Stomach smooth muscle (tissue), 2 donors: Measurements from ENCODE around the gene PTPRB.

Experiments
- H3K27ac ChIP-seq: one replicate; pipeline ENCODE4 v1.7.0; 2013; ENCODE audit warnings: mild to moderate bottlenecking, low read length, inconsistent platforms
- H3K27me3 ChIP-seq, 2 donors: one replicate each; pipeline ENCODE4 v1.7.0; 2013; ENCODE audit warnings: low read length in 2 of 2; ENCODE audit not compliant: insufficient read depth in 2 of 2, control insufficient read depth in 1 of 2
- H3K36me3 ChIP-seq, 2 donors: one replicate each; pipeline ENCODE4 v1.7.0; 2013; ENCODE audit warnings: low read length in 2 of 2; ENCODE audit not compliant: control insufficient read depth in 2 of 2, insufficient read depth in 2 of 2
- H3K4me1 ChIP-seq: one replicate; pipeline ENCODE4 v1.7.0; 2013; ENCODE audit warnings: low read length; ENCODE audit not compliant: control insufficient read depth, insufficient read depth
- H3K4me3 ChIP-seq, 2 donors: one replicate each; pipeline ENCODE4 v1.7.0; 2013; ENCODE audit warnings: low read length in 2 of 2
- H3K9ac ChIP-seq, 2 donors: one replicate each; pipeline ENCODE4 v1.7.0; 2013; ENCODE audit warnings: low read length in 2 of 2, mild to moderate bottlenecking in 1 of 2
- H3K9me3 ChIP-seq, 2 donors: one replicate each; pipeline ENCODE4 v1.7.0; 2013; ENCODE audit warnings: low read length in 2 of 2; ENCODE audit not compliant: control insufficient read depth in 2 of 2
- donor health status: healthy.
- donor health status: Pancreatic carcinoma.

Gene PTPRB

DNA sequence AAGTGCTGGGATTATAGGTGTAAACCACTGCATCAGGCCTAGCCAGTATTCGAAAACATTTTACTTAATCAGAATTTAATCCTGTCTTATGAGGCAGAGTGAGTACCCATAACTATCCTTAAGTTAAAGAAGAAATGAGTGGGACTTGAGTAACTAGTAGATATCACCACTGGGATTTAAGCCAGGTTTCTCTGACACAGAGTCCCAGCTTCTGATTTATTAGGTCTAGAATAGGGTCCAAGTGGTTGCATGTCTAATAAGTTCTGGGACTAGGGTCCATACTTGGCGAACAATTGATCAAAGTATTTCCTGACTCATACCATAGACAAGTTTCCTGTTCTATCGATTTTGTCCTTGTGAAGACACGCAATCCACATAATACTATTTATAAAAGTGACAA lies 18.9 kb downstream of the PTPRB start:
- Histone ChIP-seq H3K4me1 (no peaks in the 10 kb centered on the region), H3K27me3 (no peaks in the 10 kb centered on the region), H3K27ac (no peak overlapping the region), H3K4me3 (no peak overlapping the region), H3K36me3 (no peaks in the 10 kb centered on the region), H3K9ac (no peak overlapping the region), H3K9me3 (no peaks in the 10 kb centered on the region)

DNA sequence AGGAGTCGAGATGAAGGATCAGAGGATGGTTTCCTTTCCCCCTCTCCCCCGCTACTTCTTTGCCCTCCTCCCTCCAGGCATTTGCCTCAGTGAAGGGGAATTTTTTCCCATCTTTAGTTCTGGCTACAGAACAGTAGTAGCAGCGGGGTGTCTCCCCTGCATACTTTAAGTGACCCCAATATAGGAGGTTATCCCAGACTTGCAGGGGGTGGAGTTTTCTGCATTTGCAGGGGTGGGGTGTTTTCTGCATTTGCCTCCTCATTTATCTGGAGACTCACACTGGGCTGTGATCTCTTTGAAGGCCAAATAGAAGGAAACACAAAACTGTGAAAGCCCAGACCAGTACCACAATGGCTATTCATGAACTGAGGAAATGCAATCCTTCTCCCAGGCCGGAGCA lies 19.8 kb downstream of the PTPRB start:
- Histone ChIP-seq H3K4me3 (no peak overlapping the region), H3K27ac (no peak overlapping the region), H3K4me1 (no peaks in the 10 kb centered on the region), H3K9me3 (no peaks in the 10 kb centered on the region), H3K36me3 (no peaks in the 10 kb centered on the region), H3K9ac (no peak overlapping the region), H3K27me3 (peaks cover 0 to 2% of the 10 kb centered on the region in 2 donors)

DNA sequence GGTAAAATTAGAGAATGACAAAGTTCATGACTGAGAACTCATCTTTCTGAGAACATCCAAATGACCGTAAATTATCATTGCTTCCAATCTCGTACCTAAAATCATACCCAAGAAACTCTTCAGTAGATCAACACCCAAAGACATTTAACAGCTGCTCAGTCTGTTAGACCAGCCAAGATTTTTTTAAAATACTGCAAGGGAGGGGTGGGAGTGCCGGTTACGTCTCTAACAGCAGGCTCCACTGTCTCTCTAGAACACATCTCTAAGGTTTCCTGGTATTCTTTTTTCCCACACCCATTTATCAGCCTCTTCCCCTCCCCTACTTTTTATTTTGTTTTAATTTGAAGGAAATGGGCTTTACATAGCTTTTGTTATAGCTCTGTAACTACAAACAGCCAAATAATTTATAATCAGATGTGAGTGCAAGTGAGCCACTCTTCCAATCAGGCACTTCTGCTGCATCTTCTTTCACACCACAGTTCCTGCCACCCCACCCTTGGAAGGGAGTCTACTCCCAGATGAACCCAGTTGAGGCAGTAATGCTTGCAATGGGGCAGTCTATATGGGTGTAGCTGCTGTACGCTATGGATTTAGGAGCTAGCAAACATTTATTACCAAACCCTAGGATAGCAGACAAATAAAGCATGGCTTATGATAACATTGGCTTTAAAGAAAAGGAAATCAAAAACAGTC lies 21.9 kb downstream of the PTPRB start:
- Histone ChIP-seq H3K4me3 (no peak overlapping the region), H3K9ac (no peak overlapping the region), H3K27me3 (peaks cover 3 to 4% of the 10 kb centered on the region in 2 donors), H3K9me3 (no peaks in the 10 kb centered on the region), H3K36me3 (no peaks in the 10 kb centered on the region), H3K27ac (no peak overlapping the region), H3K4me1 (no peaks in the 10 kb centered on the region)

DNA sequence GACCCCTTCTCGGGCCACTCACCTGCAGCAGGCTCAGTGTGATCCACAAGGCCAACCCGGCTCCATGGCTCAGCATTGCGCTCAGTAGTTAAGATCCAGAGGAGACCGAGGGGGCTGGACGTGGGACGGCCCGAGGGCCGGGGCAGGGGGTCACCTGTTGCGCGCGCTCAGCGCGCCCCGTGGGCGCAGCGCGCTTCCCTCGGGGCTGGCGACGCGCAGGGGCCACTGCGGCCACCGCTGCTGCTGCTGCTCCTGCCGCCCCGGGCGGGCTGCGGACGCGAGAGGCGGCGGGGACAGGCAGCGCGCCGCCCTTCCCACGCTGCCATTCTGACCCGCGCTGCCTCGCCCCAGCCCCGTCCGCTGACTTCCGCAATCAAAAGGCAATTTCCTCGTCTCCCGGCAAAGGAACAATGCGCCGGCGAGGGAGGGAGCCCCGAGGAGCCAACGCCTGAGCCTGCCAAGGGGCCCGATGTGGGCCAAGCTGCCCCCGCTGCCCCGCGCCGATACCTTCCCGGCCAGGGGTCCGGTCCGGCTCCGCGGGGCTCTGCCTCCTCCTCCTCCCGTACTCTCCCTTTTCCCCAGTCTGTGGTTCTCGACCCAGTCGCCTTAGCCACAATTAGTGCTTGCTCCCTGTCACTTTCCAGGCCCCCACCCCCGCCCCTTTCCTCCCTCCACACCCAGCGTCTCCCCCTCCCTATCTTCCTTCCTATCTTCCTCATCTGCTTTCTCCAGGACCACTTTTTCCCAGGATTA lies 27.3 kb downstream of the PTPRB start:
- H3K9me3 ChIP-seq = no peaks in the 10 kb centered on the region
- no peak overlapping the region for H3K27ac ChIP-seq
- H3K4me3 ChIP-seq = peak overlapping the region in 1 of 2 donors; percentile 59
- peaks cover 2% of the 10 kb centered on the region for H3K4me1 ChIP-seq
- no peaks in the 10 kb centered on the region for H3K36me3 ChIP-seq
- H3K27me3 ChIP-seq = peaks cover 10 to 18% of the 10 kb centered on the region in 2 donors
- H3K9ac ChIP-seq = peak overlapping the region; percentile 23 to 48

DNA sequence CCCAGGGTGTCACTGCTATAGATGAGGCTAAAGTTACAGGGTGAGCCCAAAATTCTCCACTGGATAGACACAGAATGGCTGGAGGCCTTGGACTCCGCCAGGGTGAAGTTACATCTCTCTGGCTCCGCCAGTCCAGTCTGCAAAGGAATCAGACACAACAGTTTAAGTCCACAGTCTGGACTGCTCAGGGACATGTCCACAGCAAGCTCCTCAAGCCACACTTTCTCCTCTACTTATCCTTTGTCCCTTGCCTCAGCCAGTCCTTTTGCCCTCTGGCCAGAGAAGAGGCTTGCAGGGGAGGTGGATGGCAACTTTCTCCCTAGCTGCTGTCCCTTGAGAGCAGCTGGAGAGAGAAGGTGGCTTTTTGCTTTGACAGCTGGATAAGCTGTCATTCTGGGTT lies 28.0 kb downstream of the PTPRB start:
- Histone ChIP-seq H3K9me3 (no peaks in the 10 kb centered on the region), H3K4me1 (peaks cover 2% of the 10 kb centered on the region), H3K27me3 (peaks cover 10 to 18% of the 10 kb centered on the region in 2 donors), H3K9ac (peak overlapping the region; percentile 23 to 48), H3K27ac (no peak overlapping the region), H3K4me3 (peak overlapping the region in 1 of 2 donors; percentile 59), H3K36me3 (no peaks in the 10 kb centered on the region)

DNA sequence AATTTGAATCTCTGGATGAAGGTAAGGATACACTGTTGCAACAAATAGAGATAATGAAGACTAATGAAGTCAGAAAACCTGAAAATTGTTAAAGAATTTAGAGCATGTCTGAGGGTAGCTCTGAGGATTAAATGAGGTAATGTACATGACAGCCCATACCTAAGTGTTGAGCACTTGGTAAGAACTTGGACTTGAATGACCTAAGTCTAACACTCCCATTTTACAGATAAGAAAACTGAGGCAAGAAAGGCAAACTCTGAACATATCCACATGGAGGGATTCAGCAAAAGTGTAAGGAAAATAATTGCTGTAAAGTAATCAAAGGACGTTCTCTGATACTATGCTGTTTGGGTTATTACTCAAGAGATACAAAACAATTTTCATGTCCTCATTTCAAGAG lies 29.0 kb downstream of the PTPRB start:
- Histone ChIP-seq H3K4me3 (no peak overlapping the region), H3K9ac (no peak overlapping the region), H3K36me3 (no peaks in the 10 kb centered on the region), H3K27me3 (peaks cover 10 to 18% of the 10 kb centered on the region in 2 donors), H3K4me1 (peaks cover 2% of the 10 kb centered on the region), H3K9me3 (no peaks in the 10 kb centered on the region), H3K27ac (no peak overlapping the region)

DNA sequence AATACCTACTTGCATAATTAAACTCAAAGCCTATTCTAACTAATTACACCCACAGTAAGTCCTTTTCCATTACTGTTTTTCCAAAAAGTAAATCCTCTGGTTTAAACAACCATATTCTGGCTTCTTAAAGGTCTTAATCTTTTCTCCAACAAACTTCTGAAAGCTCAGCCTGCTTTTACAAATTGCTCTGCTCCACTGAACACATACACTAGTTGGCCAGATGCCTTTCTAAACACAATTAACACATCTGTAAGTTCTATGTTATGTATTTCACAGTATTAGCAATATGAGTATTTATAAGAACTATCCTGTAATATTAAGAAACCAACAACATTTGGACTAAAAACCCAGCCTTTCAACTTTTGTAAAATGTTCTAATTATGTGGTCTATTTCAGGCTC lies 30.1 kb downstream of the PTPRB start:
- H3K9me3 ChIP-seq = no peaks in the 10 kb centered on the region
- no peak overlapping the region for H3K27ac ChIP-seq
- H3K4me3 ChIP-seq = peak overlapping the region in 1 of 2 donors; percentile 30
- H3K9ac ChIP-seq = no peak overlapping the region
- peaks cover 7 to 18% of the 10 kb centered on the region in 2 donors for H3K27me3 ChIP-seq
- H3K36me3 ChIP-seq = no peaks in the 10 kb centered on the region
- peaks cover 2% of the 10 kb centered on the region for H3K4me1 ChIP-seq

DNA sequence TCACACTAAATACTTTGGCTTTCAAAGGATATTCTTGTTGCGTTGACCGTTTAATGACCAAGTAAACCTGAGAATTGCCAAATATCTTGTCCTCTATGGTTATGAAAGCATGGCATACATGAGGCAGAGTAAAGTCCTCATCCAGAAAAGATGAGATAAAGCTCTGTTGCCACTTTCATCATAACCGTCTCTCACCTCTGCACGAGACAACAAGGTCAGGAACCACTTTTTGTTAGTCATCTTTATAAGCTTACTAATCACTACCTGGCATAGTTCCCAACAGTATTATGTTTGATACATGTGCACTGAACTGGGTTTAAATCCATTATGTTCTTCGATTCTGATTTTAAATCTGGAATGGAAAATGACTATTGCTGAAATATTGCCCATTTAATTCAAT lies 31.3 kb downstream of the PTPRB start:
- H3K36me3 ChIP-seq = no peaks in the 10 kb centered on the region
- H3K9me3 ChIP-seq = no peaks in the 10 kb centered on the region
- H3K4me3 ChIP-seq = no peak overlapping the region
- no peak overlapping the region for H3K27ac ChIP-seq
- peaks cover 6 to 18% of the 10 kb centered on the region in 2 donors for H3K27me3 ChIP-seq
- H3K4me1 ChIP-seq = peaks cover 2% of the 10 kb centered on the region
- H3K9ac ChIP-seq = no peak overlapping the region

DNA sequence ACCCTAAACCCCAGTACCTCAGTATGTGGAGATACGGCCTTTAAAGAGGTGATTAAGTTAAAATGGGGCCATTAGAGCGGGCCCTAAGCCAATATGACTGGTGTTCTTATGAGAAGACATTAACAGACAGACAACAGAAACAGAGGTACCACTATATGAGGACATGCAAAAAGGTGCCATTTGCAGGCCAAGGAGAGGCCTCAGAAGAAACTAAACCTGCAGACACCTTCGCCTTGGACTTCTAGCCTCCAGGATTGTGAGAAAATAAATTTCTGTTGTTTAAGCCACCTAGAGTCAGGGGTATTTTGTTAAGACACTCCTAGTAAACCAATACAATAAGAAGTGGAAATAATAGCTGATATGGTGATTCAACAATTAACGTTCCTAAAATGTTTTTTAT lies 32.6 kb downstream of the PTPRB start:
- Histone ChIP-seq H3K9me3 (no peaks in the 10 kb centered on the region), H3K4me1 (peaks cover 2% of the 10 kb centered on the region), H3K27ac (no peak overlapping the region), H3K9ac (no peak overlapping the region), H3K4me3 (no peak overlapping the region), H3K27me3 (peaks cover 6 to 10% of the 10 kb centered on the region in 2 donors), H3K36me3 (no peaks in the 10 kb centered on the region)

DNA sequence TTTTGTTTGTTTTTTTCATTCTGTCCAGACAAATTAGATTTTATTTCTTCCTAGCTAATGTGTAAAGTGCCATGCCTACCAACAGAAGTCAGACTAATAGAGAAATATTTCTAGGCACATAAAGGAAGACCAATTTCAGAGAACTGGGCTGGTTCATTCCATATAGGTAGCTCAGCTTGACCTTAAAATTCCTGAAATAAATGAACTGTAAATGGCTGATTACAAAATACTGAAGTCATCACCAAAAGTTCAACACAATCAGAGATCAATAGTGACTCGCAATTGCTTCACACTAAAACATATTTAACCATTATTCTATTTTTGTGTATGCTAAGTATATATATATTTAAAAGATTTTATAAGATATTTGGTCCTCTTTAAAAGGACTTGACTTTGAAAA lies 34.2 kb downstream of the PTPRB start:
- no peak overlapping the region for H3K27ac ChIP-seq
- no peak overlapping the region for H3K9ac ChIP-seq
- H3K27me3 ChIP-seq = no peaks in the 10 kb centered on the region
- H3K9me3 ChIP-seq = no peaks in the 10 kb centered on the region
- no peaks in the 10 kb centered on the region for H3K4me1 ChIP-seq
- no peaks in the 10 kb centered on the region for H3K36me3 ChIP-seq
- no peak overlapping the region for H3K4me3 ChIP-seq
